Glutamatergic neuron (in vitro differentiated cells): ENCODE data around the gene COBL. TPM values are rescaled to one million over a fixed set of nuclear protein-coding genes. Genes with fewer than 3 reads are reported as not detected.

Experiments used
- DNase-seq: peaks from one replicate; pipeline ENCODE4 v3.0.0; 2022
- H3K27ac Mint-ChIP-seq: one replicate; pipeline ENCODE4 v1.8.0; 2020; ENCODE audit warnings: mild to moderate bottlenecking, mixed read lengths, inconsistent platforms; ENCODE audit not compliant: unreplicated experiment
- H3K27me3 Mint-ChIP-seq: one replicate; pipeline ENCODE4 v1.8.0; 2020; ENCODE audit warnings: mild to moderate bottlenecking, moderate library complexity, mixed read lengths, inconsistent platforms; ENCODE audit not compliant: unreplicated experiment
- H3K36me3 Mint-ChIP-seq: one replicate; pipeline ENCODE4 v1.8.0; 2020; ENCODE audit warnings: mild to moderate bottlenecking, mixed read lengths, inconsistent platforms; ENCODE audit not compliant: unreplicated experiment
- H3K4me1 Mint-ChIP-seq: one replicate; pipeline ENCODE4 v1.8.0; 2020; ENCODE audit warnings: mild to moderate bottlenecking, low read depth, mixed read lengths, inconsistent platforms; ENCODE audit not compliant: unreplicated experiment
- H3K4me3 Mint-ChIP-seq: one replicate; pipeline ENCODE4 v1.8.0; 2020; ENCODE audit warnings: mild to moderate bottlenecking, mixed read lengths, inconsistent platforms; ENCODE audit not compliant: unreplicated experiment
- H3K9me3 Mint-ChIP-seq: one replicate; pipeline ENCODE4 v1.8.0; 2020; ENCODE audit warnings: mild to moderate bottlenecking, moderate library complexity, mixed read lengths, inconsistent platforms; ENCODE audit not compliant: unreplicated experiment
- total RNA-seq: library from RNA; stranded (reverse); fragmentation: NEBNext Ultra II Directional; extraction: Animal tissue kit (Norgen Biotek cat#: 25700); gene quantifications from one replicate; pipeline ENCODE4 v1.2.1, GENCODE V29; 2021; ENCODE audit not compliant: unreplicated experiment
- TF ChIP-seq, protein P1 (sequence below): fragments of 200-600 bp; sonication (generic); IDR thresholded peaks from one replicate; pipeline ENCODE4 v1.5.0; 2021; ENCODE audit not compliant: partially characterized antibody, unreplicated experiment

Gene COBL
- total RNA-seq, 1 donor from 2014 or later: 3.3 TPM

DNA sequence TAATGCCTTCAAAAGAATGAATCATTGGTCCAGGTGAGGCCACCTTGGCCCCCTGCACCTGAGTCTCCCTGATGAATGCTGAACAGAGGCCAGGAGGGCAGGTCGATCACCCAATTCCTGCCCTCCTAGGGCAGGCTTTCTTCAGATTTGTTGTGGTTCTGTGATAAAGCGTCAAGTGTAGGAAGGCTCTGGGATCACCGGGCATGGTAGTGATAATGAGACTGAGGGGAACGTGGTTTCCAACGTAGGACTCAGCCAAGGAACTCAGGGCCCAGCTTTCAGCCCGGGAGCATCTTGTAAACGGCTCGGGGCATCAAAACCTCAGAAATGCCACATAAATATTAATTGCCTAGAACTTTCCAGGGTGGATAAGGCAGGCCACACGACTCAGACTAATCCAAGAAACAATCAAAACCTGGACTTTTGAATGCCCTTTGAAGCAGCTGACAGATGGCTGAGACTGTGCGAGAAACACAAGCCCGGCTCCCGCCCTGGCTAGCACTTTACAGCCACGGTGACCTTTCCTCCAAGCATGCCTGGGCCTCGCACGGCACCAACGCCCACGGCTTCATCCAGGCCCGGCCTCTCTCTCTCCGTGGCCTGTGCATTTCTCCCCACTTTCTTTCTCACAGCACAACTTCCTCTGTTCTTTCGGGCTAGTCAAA lies 294.6 kb downstream of the COBL start:
- Mint-ChIP-seq H3K4me3 (no peak overlapping the region), H3K9me3 (peaks cover 1% of the 10 kb centered on the region), H3K36me3 (no peaks in the 10 kb centered on the region), H3K27ac (no peak overlapping the region), H3K4me1 (no peaks in the 10 kb centered on the region), H3K27me3 (no peaks in the 10 kb centered on the region)
- TF ChIP-seq, protein P1, sequence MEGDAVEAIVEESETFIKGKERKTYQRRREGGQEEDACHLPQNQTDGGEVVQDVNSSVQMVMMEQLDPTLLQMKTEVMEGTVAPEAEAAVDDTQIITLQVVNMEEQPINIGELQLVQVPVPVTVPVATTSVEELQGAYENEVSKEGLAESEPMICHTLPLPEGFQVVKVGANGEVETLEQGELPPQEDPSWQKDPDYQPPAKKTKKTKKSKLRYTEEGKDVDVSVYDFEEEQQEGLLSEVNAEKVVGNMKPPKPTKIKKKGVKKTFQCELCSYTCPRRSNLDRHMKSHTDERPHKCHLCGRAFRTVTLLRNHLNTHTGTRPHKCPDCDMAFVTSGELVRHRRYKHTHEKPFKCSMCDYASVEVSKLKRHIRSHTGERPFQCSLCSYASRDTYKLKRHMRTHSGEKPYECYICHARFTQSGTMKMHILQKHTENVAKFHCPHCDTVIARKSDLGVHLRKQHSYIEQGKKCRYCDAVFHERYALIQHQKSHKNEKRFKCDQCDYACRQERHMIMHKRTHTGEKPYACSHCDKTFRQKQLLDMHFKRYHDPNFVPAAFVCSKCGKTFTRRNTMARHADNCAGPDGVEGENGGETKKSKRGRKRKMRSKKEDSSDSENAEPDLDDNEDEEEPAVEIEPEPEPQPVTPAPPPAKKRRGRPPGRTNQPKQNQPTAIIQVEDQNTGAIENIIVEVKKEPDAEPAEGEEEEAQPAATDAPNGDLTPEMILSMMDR: no peak
- no peak for DNase-seq

GRCh38 chr7:51020944-51021343 lies 295.7 kb downstream of the COBL start:
- no peaks in the 10 kb centered on the region for H3K4me1 Mint-ChIP-seq
- no peak for DNase-seq
- TF ChIP-seq, protein P1: no peak
- H3K27me3 Mint-ChIP-seq: no peaks in the 10 kb centered on the region
- H3K27ac Mint-ChIP-seq: no peak overlapping the region
- H3K4me3 Mint-ChIP-seq: no peak overlapping the region
- no peaks in the 10 kb centered on the region for H3K36me3 Mint-ChIP-seq
- peaks cover 2% of the 10 kb centered on the region for H3K9me3 Mint-ChIP-seq

GRCh38 chr7:51019891-51020870 lies 296.4 kb downstream of the COBL start:
- TF ChIP-seq, protein P1: no peak
- peaks cover 1% of the 10 kb centered on the region for H3K27me3 Mint-ChIP-seq
- peaks cover 5% of the 10 kb centered on the region for H3K9me3 Mint-ChIP-seq
- no peaks in the 10 kb centered on the region for H3K36me3 Mint-ChIP-seq
- no peak overlapping the region for H3K4me3 Mint-ChIP-seq
- no peak for DNase-seq
- H3K4me1 Mint-ChIP-seq: no peaks in the 10 kb centered on the region
- H3K27ac Mint-ChIP-seq: no peak overlapping the region

DNA sequence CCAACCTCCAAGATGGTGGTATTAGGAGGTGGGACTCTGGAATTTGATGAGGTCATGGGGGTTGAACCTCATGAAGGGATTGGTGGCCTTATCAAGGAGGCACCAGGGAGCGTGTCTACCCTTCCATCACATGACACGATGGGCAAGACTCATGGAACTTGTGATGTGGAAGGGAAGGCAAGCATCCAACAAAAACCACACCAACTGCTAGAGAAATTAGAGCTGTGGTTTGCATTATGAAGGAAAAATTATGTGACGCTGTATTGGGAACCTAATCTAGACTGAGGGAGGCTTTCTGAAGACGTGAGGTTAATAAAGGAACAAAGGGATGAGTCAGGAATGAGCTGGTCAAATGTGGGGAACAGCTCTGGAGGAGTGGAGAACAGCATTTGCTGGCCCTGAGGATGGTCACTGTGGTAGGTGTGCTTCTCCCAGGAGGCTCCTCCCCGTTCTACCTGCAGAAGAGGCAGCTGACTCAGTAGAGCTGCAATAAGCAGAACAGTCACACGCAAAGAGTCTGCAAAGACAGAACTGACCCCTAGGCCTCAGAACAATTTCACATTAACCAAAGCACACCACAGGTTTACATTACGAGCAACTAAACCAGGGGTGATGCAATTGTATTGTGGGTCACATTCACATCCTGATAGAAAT lies 297.3 kb downstream of the COBL start:
- H3K36me3 Mint-ChIP-seq: no peaks in the 10 kb centered on the region
- H3K27me3 Mint-ChIP-seq: peaks cover 1% of the 10 kb centered on the region
- no peak overlapping the region for H3K27ac Mint-ChIP-seq
- DNase-seq: no peak
- no peaks in the 10 kb centered on the region for H3K4me1 Mint-ChIP-seq
- peaks cover 5% of the 10 kb centered on the region for H3K9me3 Mint-ChIP-seq
- TF ChIP-seq, protein P1: no peak
- H3K4me3 Mint-ChIP-seq: no peak overlapping the region
